Mesendoderm (in vitro differentiated cells): Measurements from ENCODE around the gene SDK1.
A peak's percentile ranks its signal among the peaks of the same experiment; 100 is the strongest.

Experiments used
- DNase-seq: peaks from one replicate; pipeline ENCODE4 v3.0.0; 2013
- H2AK5ac ChIP-seq: 2 replicates; pipeline ENCODE4 v1.6.1; 2013; ENCODE audit warnings: low read length, inconsistent platforms
- H2BK120ac ChIP-seq: 2 replicates; pipeline ENCODE4 v1.6.1; 2013; ENCODE audit warnings: low read depth, mild to moderate bottlenecking, low read length, moderate library complexity, mixed read lengths
- H2BK15ac ChIP-seq: replicated peaks from 2 replicates; pipeline ENCODE4 v1.6.1; 2013; ENCODE audit warnings: low read depth, mild to moderate bottlenecking, moderate library complexity
- H2BK5ac ChIP-seq: 2 replicates; pipeline ENCODE4 v1.6.1; 2013; ENCODE audit warnings: low read length, inconsistent platforms
- H3K18ac ChIP-seq: 2 replicates; pipeline ENCODE4 v1.6.1; 2013; ENCODE audit warnings: mild to moderate bottlenecking, low read length, mixed read lengths
- H3K23ac ChIP-seq: one replicate; pipeline ENCODE4 v1.6.1; 2013; ENCODE audit warnings: low read length
- H3K27ac ChIP-seq: 2 replicates; pipeline ENCODE4 v1.5.1; 2013; ENCODE audit warnings: low read depth, mild to moderate bottlenecking, inconsistent platforms, low read length, moderate library complexity
- H3K27me3 ChIP-seq: 2 replicates; pipeline ENCODE4 v1.6.1; 2013; ENCODE audit warnings: low read length, control low read depth, mild to moderate bottlenecking, inconsistent platforms; ENCODE audit not compliant: insufficient read depth, poor library complexity
- H3K36me3 ChIP-seq: 2 replicates; pipeline ENCODE4 v1.6.1; 2013; ENCODE audit warnings: low read length, inconsistent platforms; ENCODE audit not compliant: control insufficient read depth, insufficient read depth
- H3K4ac ChIP-seq: one replicate; pipeline ENCODE4 v1.6.1; 2013; ENCODE audit warnings: low read depth, mild to moderate bottlenecking, low read length, moderate library complexity
- H3K4me1 ChIP-seq: 2 replicates; pipeline ENCODE4 v1.6.1; 2013; ENCODE audit warnings: low read depth, low read length, inconsistent platforms; ENCODE audit not compliant: control insufficient read depth
- H3K4me2 ChIP-seq: 2 replicates; pipeline ENCODE4 v1.6.1; 2013; ENCODE audit warnings: low read length
- H3K4me3 ChIP-seq: 2 replicates; pipeline ENCODE4 v1.5.1; 2013; ENCODE audit warnings: mild to moderate bottlenecking, low read length
- H3K56ac ChIP-seq: one replicate; pipeline ENCODE4 v1.6.1; 2013; ENCODE audit warnings: low read length
- H3K79me1 ChIP-seq: 2 replicates; pipeline ENCODE4 v1.6.1; 2013; ENCODE audit warnings: low read length, inconsistent platforms
- H3K79me2 ChIP-seq: 2 replicates; pipeline ENCODE4 v1.6.1; 2013; ENCODE audit warnings: mild to moderate bottlenecking, low read length; ENCODE audit not compliant: control insufficient read depth, insufficient read depth
- H3K9ac ChIP-seq: 2 replicates; pipeline ENCODE4 v1.6.1; 2013; ENCODE audit warnings: low read length, inconsistent platforms
- H4K5ac ChIP-seq: one replicate; pipeline ENCODE4 v1.6.1; 2013; ENCODE audit warnings: low read length
- H4K8ac ChIP-seq: one replicate; pipeline ENCODE4 v1.6.1; 2013; ENCODE audit warnings: low read depth, mild to moderate bottlenecking, control low read depth, low read length, moderate library complexity
- WGBS: extraction: QIAGEN DNeasy Blood & Tissue Kit; methylation state at CpG from one replicate; pipeline ENCODE4 v1.1.7; 2013; ENCODE audit warnings: low lambda C conversion rate, missing lambda C conversion rate; ENCODE audit not compliant: insufficient coverage; ENCODE audit errors: extremely low coverage; 5-methylcytosine and 5-hydroxymethylcytosine counted together

Gene SDK1

DNA sequence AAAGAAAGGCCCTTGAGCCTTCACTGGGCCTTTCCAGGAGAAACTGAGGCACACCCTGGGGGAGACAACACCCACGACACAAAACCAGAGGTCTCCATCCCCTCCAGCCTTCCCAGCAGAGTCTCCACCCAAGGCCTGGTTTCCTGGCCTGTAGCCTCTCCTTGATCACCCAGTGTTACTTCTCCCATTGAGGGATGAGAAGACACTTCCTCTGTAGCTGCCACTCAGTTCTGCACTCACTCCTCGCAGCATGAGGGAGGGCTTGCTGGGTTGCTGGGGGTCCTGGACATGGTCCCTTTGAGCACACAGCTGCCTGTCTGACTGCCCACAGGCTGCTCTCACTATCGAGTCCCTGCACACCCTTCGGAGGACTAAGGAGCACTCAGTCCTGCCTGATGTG lies 943.0 kb downstream of the SDK1 start:
- H3K4me3 ChIP-seq, result no peak overlapping the region
- no peak overlapping the region for H2BK15ac ChIP-seq
- no peak overlapping the region for H3K9ac ChIP-seq
- no peak overlapping the region for H4K5ac ChIP-seq
- no peaks in the 10 kb centered on the region for H3K27me3 ChIP-seq
- H2BK120ac ChIP-seq, result no peak overlapping the region
- H3K4ac ChIP-seq, result no peak overlapping the region
- no peaks in the 10 kb centered on the region for H3K79me1 ChIP-seq
- no peaks in the 10 kb centered on the region for H3K79me2 ChIP-seq
- H3K18ac ChIP-seq, result no peak overlapping the region
- H4K8ac ChIP-seq, result no peak overlapping the region
- WGBS, result no CpG with 5 or more reads among the region's 4 CpGs
- H3K27ac ChIP-seq, result no peak overlapping the region
- no peak overlapping the region for H2AK5ac ChIP-seq
- H3K56ac ChIP-seq, result no peak overlapping the region
- no peak overlapping the region for H2BK5ac ChIP-seq
- no peak for DNase-seq
- no peak overlapping the region for H3K4me2 ChIP-seq
- H3K36me3 ChIP-seq, result no peaks in the 10 kb centered on the region
- no peaks in the 10 kb centered on the region for H3K4me1 ChIP-seq
- no peak overlapping the region for H3K23ac ChIP-seq

DNA sequence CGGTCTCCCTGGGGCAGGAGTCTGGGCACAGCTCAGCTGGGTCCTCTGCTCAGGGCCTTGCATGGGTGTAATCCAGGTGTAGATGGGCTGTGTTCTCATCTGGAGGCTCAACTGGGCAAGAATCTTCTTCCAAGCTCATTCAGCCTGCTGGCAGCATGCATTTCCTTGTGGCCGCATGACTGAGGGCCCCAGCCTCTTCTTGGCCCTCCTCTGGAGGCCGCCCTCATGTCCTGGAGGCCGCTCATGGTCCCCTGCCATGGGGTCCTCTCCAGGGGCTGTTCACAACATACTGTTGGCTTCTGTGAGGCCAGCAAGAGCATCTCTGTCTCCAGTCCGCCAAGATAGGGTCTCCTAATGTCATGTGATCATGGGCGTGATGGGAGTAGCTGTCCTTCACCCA lies 943.6 kb downstream of the SDK1 start:
- Histone ChIP-seq H3K36me3 (no peaks in the 10 kb centered on the region), H3K27me3 (no peaks in the 10 kb centered on the region), H4K5ac (no peak overlapping the region), H3K27ac (no peak overlapping the region), H3K18ac (no peak overlapping the region), H3K79me1 (no peaks in the 10 kb centered on the region), H2BK15ac (no peak overlapping the region), H3K4me2 (no peak overlapping the region), H3K9ac (no peak overlapping the region), H2BK5ac (no peak overlapping the region), H3K4me3 (no peak overlapping the region), H3K79me2 (no peaks in the 10 kb centered on the region), H2AK5ac (no peak overlapping the region), H3K56ac (no peak overlapping the region), H4K8ac (no peak overlapping the region), H3K4ac (no peak overlapping the region), H3K23ac (no peak overlapping the region), H2BK120ac (no peak overlapping the region), H3K4me1 (no peaks in the 10 kb centered on the region)
- no CpG with 5 or more reads among the region's 6 CpGs for WGBS
- no peak for DNase-seq

DNA sequence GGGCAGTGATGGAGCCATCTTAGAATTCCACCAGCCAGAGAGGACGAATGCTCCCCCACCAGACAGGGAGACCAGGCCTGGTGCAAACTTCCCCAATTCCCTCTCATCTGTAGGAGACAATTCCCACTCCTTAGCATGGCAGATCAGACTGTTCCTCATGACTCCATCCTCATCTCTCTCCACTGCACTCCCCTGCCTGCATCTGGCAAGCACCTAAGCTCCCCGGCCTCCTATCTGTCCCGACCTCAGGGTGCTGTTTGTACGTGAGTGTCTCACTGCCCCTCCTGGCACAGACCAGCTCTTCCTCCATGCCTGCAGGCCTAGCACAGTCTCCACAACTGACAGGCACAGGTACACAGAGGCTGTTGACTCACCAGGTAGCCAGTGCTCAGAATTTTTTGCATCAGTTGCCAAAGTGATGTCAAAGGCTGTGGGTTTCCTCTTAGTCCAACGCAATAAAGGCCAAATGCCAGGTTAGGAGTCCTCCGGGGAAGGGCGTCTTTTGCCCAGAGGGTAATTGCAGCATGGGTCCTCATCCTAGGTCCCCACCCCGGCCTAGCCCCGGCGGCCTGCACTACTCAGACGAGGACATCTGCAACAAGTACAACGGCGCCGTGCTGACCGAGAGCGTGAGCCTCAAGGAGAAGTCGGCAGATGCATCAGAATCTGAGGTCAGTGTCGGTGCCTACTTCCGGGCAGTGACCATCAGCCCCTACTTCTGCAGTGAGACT lies 944.2 kb downstream of the SDK1 start:
- Histone ChIP-seq H3K4me2 (no peak overlapping the region), H3K36me3 (no peaks in the 10 kb centered on the region), H3K79me2 (no peaks in the 10 kb centered on the region), H2BK120ac (no peak overlapping the region), H3K4ac (no peak overlapping the region), H3K23ac (no peak overlapping the region), H3K4me1 (no peaks in the 10 kb centered on the region), H2BK5ac (no peak overlapping the region), H3K9ac (no peak overlapping the region), H2AK5ac (no peak overlapping the region), H3K18ac (no peak overlapping the region), H4K8ac (no peak overlapping the region), H3K79me1 (no peaks in the 10 kb centered on the region), H3K27ac (no peak overlapping the region), H3K56ac (no peak overlapping the region), H3K4me3 (no peak overlapping the region), H3K27me3 (no peaks in the 10 kb centered on the region), H4K5ac (no peak overlapping the region), H2BK15ac (no peak overlapping the region)
- DNase-seq, result no peak
- no CpG with 5 or more reads among the region's 19 CpGs for WGBS

DNA sequence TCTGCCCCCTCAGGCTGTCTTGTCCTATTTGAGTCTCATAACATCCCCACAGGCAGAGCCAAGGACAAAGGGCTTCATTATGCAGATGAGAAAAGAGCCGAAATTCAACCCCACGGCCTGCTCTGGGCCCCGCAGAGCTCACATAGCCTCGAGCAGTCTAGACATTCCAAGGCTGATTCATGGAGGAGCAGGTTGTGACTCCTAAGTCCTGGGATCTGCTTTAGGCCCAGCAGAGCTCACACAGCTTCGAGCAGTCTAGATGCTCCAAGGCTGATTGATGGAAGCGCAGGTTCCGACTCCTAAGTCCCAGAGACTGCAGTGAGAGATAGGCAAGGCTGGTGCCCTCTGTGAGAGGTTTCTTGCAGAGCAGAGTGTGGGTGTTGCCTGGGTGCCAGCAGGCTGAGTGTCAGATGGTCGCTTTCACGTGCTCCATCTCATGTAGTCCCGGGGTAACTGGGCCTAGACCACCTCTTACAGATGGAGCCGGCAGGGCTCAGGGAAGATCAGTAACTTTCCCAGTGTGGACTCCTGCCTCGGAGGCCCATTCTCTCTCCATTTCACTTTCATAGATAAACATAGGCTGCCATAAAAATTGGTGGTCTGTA lies 944.9 kb downstream of the SDK1 start:
- H2BK15ac ChIP-seq, result no peak overlapping the region
- H2BK5ac ChIP-seq, result no peak overlapping the region
- no peaks in the 10 kb centered on the region for H3K79me1 ChIP-seq
- DNase-seq, result peak; percentile 93
- H3K18ac ChIP-seq, result no peak overlapping the region
- H3K4me2 ChIP-seq, result no peak overlapping the region
- H3K36me3 ChIP-seq, result no peaks in the 10 kb centered on the region
- no peaks in the 10 kb centered on the region for H3K79me2 ChIP-seq
- H3K4me3 ChIP-seq, result no peak overlapping the region
- H3K4me1 ChIP-seq, result no peaks in the 10 kb centered on the region
- no CpG with 5 or more reads among the region's 12 CpGs for WGBS
- H2AK5ac ChIP-seq, result no peak overlapping the region
- H3K56ac ChIP-seq, result peak overlapping the region; percentile 36
- H3K27ac ChIP-seq, result no peak overlapping the region
- no peak overlapping the region for H3K9ac ChIP-seq
- H4K8ac ChIP-seq, result no peak overlapping the region
- H3K4ac ChIP-seq, result no peak overlapping the region
- no peak overlapping the region for H3K23ac ChIP-seq
- no peak overlapping the region for H4K5ac ChIP-seq
- no peaks in the 10 kb centered on the region for H3K27me3 ChIP-seq
- no peak overlapping the region for H2BK120ac ChIP-seq

DNA sequence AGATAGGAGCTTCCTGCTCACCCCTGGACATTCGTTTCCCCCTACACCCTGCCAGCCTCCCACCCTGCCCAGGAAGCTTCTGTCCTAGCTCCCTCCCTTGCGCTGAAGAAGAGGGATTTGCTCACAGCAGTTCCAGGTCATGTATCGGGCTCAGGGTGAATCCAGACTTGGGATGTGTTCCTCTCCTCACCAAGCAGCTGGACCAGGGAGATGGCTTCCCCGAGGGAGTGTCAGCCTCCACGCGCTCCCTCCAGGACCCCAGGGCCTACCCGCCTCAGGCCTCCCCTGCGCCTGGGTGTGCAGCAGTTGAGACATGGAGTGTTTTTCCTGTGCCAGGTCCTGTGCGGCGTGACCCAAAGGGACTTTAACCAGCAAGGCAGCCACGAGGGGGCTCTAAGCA lies 945.5 kb downstream of the SDK1 start:
- Histone ChIP-seq H2BK15ac (no peak overlapping the region), H3K4me2 (no peak overlapping the region), H3K4ac (no peak overlapping the region), H2AK5ac (no peak overlapping the region), H3K79me2 (no peaks in the 10 kb centered on the region), H3K79me1 (no peaks in the 10 kb centered on the region), H3K9ac (no peak overlapping the region), H3K23ac (no peak overlapping the region), H2BK120ac (no peak overlapping the region), H3K4me3 (no peak overlapping the region), H3K27ac (no peak overlapping the region), H2BK5ac (no peak overlapping the region), H4K5ac (no peak overlapping the region), H3K4me1 (no peaks in the 10 kb centered on the region), H3K56ac (no peak overlapping the region), H3K36me3 (no peaks in the 10 kb centered on the region), H4K8ac (no peak overlapping the region), H3K18ac (no peak overlapping the region), H3K27me3 (no peaks in the 10 kb centered on the region)
- no peak for DNase-seq
- no CpG with 5 or more reads among the region's 11 CpGs for WGBS
